B cell (primary cell): ENCODE data around the gene ASPSCR1. TPM values are rescaled to one million over a fixed set of nuclear protein-coding genes. Genes with fewer than 3 reads are reported as not detected.

ENCODE experiments used
- ATAC-seq: fragments of 200-7000 bp; cut with Tn5 transposase; one replicate; pipeline ENCODE4 v1.10.0; 2021; ENCODE audit warnings: low read depth, mild to moderate bottlenecking, moderate number of reproducible peaks, moderate library complexity
- CTCF ChIA-PET: fragments of 350-600 bp; sonication (Branson Sonifier 250); formaldehyde crosslinking; loops from one replicate; lab custom pipeline; 2021; ENCODE audit warnings: antibody characterized with exemption, inconsistent platforms; lab: Charles Lee
- POLR2A ChIA-PET: fragments of 350-600 bp; sonication (Branson Sonifier 250); formaldehyde crosslinking; loops from one replicate; lab custom pipeline; 2021; ENCODE audit warnings: antibody characterized with exemption; lab: Charles Lee
- DNase-seq: peaks from one replicate; pipeline ENCODE4 v3.0.0; 2013
- H2AFZ ChIP-seq: 2 replicates; pipeline ENCODE4 v1.6.1; 2012; ENCODE audit warnings: mild to moderate bottlenecking, low read depth, low read length; ENCODE audit not compliant: insufficient read depth, poor library complexity, severe bottlenecking
- H3K27ac ChIP-seq, 2 donors: 1 replicate in 1 of 2; 2 replicates in 1 of 2; pipeline ENCODE4 v1.5.1; 2012 to 2013; ENCODE audit warnings: low read length in 2 of 2, mild to moderate bottlenecking in 2 of 2, moderate library complexity in 1 of 2
- H3K27me3 ChIP-seq, 4 experiments: fragments of 200-600 bp in 1 of 4; sonication (generic) in 1 of 4; replicated peaks in 1 of 4; 1 replicate in 2 of 4; 2 replicates in 2 of 4; pipeline versions ENCODE4 v1.6.1 to v1.7.0; 2013 to 2016; ENCODE audit warnings: low read length in 3 of 4, mild to moderate bottlenecking in 2 of 4, mixed read lengths in 1 of 4, moderate library complexity in 1 of 4; ENCODE audit not compliant: insufficient read depth in 4 of 4, control insufficient read depth in 3 of 4; ENCODE audit errors: control extremely low read depth in 1 of 4
- H3K36me3 ChIP-seq, 2 experiments: replicated peaks in 1 of 2; 1 replicate in 1 of 2; 2 replicates in 1 of 2; pipeline versions ENCODE4 v1.6.1 to v1.7.1; 2013; ENCODE audit warnings: low read length in 1 of 2; ENCODE audit not compliant: insufficient read depth in 2 of 2, control insufficient read depth in 1 of 2; ENCODE audit errors: control extremely low read depth in 1 of 2, extremely low read depth in 1 of 2
- H3K4me1 ChIP-seq, 2 donors: fragments of 200-600 bp in 1 of 2; sonication (generic) in 1 of 2; 1 replicate in 1 of 2; 2 replicates in 1 of 2; pipeline versions ENCODE4 v1.5.1 to v1.6.1; 2013 to 2017; ENCODE audit warnings: low read length in 2 of 2; ENCODE audit not compliant: control insufficient read depth in 2 of 2, insufficient read depth in 2 of 2
- H3K4me2 ChIP-seq: replicated peaks from 2 replicates; pipeline ENCODE3; 2012; ENCODE audit warnings: mild to moderate bottlenecking, low read depth, low read length; ENCODE audit not compliant: poor library complexity, severe bottlenecking
- H3K4me3 ChIP-seq, 5 experiments: fragments of 200-600 bp in 1 of 5; sonication (generic) in 1 of 5; 1 replicate in 3 of 5; 2 replicates in 2 of 5; pipeline versions ENCODE4 v1.5.1 to v1.7.0; 2011 to 2016; ENCODE audit warnings: low read length in 4 of 5, mild to moderate bottlenecking in 4 of 5, low read depth in 2 of 5, control low read depth in 1 of 5, moderate library complexity in 1 of 5; ENCODE audit not compliant: insufficient read depth in 1 of 5; ENCODE audit errors: control extremely low read depth in 1 of 5, extremely low read depth in 1 of 5
- H3K79me2 ChIP-seq: fragments of 200-600 bp; sonication (generic); one replicate; pipeline ENCODE4 v1.6.0; 2016; ENCODE audit warnings: low read length; ENCODE audit not compliant: control insufficient read depth, insufficient read depth
- H3K9ac ChIP-seq: fragments of 200-600 bp; sonication (generic); 2 replicates; pipeline ENCODE4 v1.6.1; 2017; ENCODE audit warnings: mild to moderate bottlenecking, low read length, moderate library complexity
- H3K9me3 ChIP-seq, 3 donors: one replicate each; pipeline versions ENCODE4 v1.6.1 to v1.7.1; 2013; ENCODE audit warnings: low read length in 2 of 3; ENCODE audit not compliant: control insufficient read depth in 2 of 3, insufficient read depth in 1 of 3; ENCODE audit errors: control extremely low read depth in 1 of 3
- H4K20me1 ChIP-seq: 2 replicates; pipeline ENCODE4 v1.6.0; 2012; ENCODE audit warnings: mild to moderate bottlenecking, low read length; ENCODE audit not compliant: insufficient read depth, control insufficient read depth, poor library complexity, severe bottlenecking
- H3K27ac Mint-ChIP-seq: one replicate; pipeline ENCODE4 v1.8.0; 2021; ENCODE audit warnings: mixed read lengths
- H3K27me3 Mint-ChIP-seq: one replicate; pipeline ENCODE4 v1.8.0; 2021; ENCODE audit warnings: mixed read lengths
- H3K4me1 Mint-ChIP-seq: one replicate; pipeline ENCODE4 v1.8.0; 2021; ENCODE audit warnings: mixed read lengths
- H3K4me3 Mint-ChIP-seq: one replicate; pipeline ENCODE4 v1.8.0; 2021; ENCODE audit warnings: mixed read lengths
- H3K9me3 Mint-ChIP-seq: one replicate; pipeline ENCODE4 v1.8.0; 2022; ENCODE audit warnings: mixed read lengths; ENCODE audit not compliant: insufficient read depth
- CTCF ChIP-seq: fragments of 200-600 bp; IDR thresholded peaks from one replicate; pipeline ENCODE4 v1.8.0; 2022; ENCODE audit warnings: antibody characterized with exemption, mild to moderate bottlenecking
- EZH2 ChIP-seq: IDR thresholded peaks from 2 replicates; pipeline ENCODE4 v1.6.1; 2012; ENCODE audit warnings: borderline replicate concordance, low read depth, mild to moderate bottlenecking, moderate library complexity, low read length; ENCODE audit not compliant: insufficient read depth, poor library complexity, severe bottlenecking
- WGBS: methylation state at CpG from one replicate; pipeline ENCODE4 v1.1.5; 2013; ENCODE audit warnings: missing lambda C conversion rate; ENCODE audit not compliant: insufficient coverage; 5-methylcytosine and 5-hydroxymethylcytosine counted together
- intact Hi-C: fragments of 100-400 bp; cut with micrococcal nuclease; formaldehyde crosslinking; loops from one replicate; pipeline ENCODE4 v1.10.0; 2022
- polyA plus RNA-seq: library from polyadenylated mRNA; depleted of rRNA; stranded (reverse); fragments of >200 nt; gene quantifications from 2 replicates; pipeline ENCODE4 v1.2.3, GENCODE V29; 2012
- total RNA-seq, 2 donors: library from RNA; stranded (reverse); fragments of 120-200 nt in 1 of 2; gene quantifications; 1 replicate in 1 of 2; 2 replicates in 1 of 2; pipeline versions ENCODE4 v1.2.3 to v1.2.4, GENCODE V29; 2013 to 2022

Gene ASPSCR1
- total and polyA plus RNA-seq, 2 donors (not counting 1 experiment from before 2014, with no cell fraction given): 34.0 to 46.7 TPM

- H4K20me1 ChIP-seq: no peaks in the 10 kb centered on the region
- Mint-ChIP-seq H3K4me3 (no peak overlapping the region), H3K4me1 (peaks cover 11% of the 10 kb centered on the region), H3K27me3 (peaks cover 7% of the 10 kb centered on the region), H3K27ac (no peak overlapping the region), H3K9me3 (no peaks in the 10 kb centered on the region)
- no peaks in the 10 kb centered on the region for H3K9me3 ChIP-seq
- no peaks in the 10 kb centered on the region for H3K36me3 ChIP-seq
- H3K27ac ChIP-seq: no peak overlapping the region
- no peak for DNase-seq
- TF ChIP-seq EZH2: no peak
- no peak for TF ChIP-seq CTCF
- H3K79me2 ChIP-seq: no peaks in the 10 kb centered on the region
- 97% methylated on average over 21 of the region's 23 CpGs for WGBS
- no peak overlapping the region for H3K4me3 ChIP-seq
- H2AFZ ChIP-seq: no peak overlapping the region
- ChIA-PET CTCF (no interaction called here), POLR2A (no interaction called here)
- H3K9ac ChIP-seq: no peak overlapping the region
- intact Hi-C loops: no loop called here
- peaks cover 10 to 14% of the 10 kb centered on the region in 2 donors for H3K4me1 ChIP-seq
- no peak for ATAC-seq
- no peak overlapping the region for H3K4me2 ChIP-seq
- H3K27me3 ChIP-seq: peaks cover 0 to 11% (median 2%) of the 10 kb centered on the region in 4 experiments
These were observed 43.2 kb upstream of the ASPSCR1 start for GRCh38 chr17:81934098-81934757.

GRCh38 chr17:81934850-81935708, 42.4 kb upstream of the ASPSCR1 start:
- intact Hi-C loops: no loop called here
- Histone ChIP-seq H3K27ac (no peak overlapping the region), H3K9ac (no peak overlapping the region), H3K36me3 (no peaks in the 10 kb centered on the region), H3K27me3 (peaks cover 0 to 5% (median 0%) of the 10 kb centered on the region in 4 experiments), H4K20me1 (no peaks in the 10 kb centered on the region), H2AFZ (no peak overlapping the region), H3K4me1 (peaks cover 10 to 14% of the 10 kb centered on the region in 2 donors), H3K79me2 (no peaks in the 10 kb centered on the region), H3K9me3 (no peaks in the 10 kb centered on the region), H3K4me2 (no peak overlapping the region), H3K4me3 (no peak overlapping the region)
- Mint-ChIP-seq H3K27me3 (peaks cover 7% of the 10 kb centered on the region), H3K27ac (no peak overlapping the region), H3K9me3 (no peaks in the 10 kb centered on the region), H3K4me1 (peaks cover 11% of the 10 kb centered on the region), H3K4me3 (no peak overlapping the region)
- ATAC-seq: no peak
- POLR2A ChIA-PET: no interaction called here
- no peak for DNase-seq
- 96% methylated on average over 32 of the region's 38 CpGs for WGBS
- CTCF ChIA-PET: interaction anchor here (0.7 kb wide), 1 partner anchor 141 kb away, joined by 3 read pairs; no protein-coding TSS in a partner anchor
- no peak for TF ChIP-seq CTCF
- TF ChIP-seq EZH2: no peak
